ENCODE measurements around the gene TNFAIP2.

The TNFAIP2 gene

DNA sequence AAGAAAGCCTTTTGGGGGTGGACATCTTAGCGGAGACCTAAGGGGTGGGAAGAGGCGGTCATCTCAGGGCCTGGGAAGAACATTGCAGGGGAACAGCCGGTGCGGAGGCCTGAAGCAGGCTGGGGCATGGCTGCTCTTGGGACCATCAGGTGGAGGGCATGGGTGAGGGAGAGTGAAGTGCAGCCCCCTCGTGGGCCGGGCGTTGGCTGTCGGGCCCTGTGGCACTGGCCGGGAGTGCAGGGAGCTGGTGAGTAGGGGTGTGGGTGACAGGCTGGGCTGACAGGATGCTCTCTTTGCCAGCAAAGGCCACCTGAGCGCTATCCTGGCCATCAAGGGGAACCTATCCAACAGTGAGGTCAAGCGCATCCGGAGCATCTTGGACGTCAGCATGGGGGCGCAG lies 11.7 kb downstream of the TNFAIP2 start:
- Histone ChIP-seq H2AFZ (ENCODE audit: low read depth, low read length) (no peak overlapping the region), H3K9me3 (ENCODE audit: low read length) (no peaks in the 10 kb centered on the region), H3K27me3 (ENCODE audit: insufficient read depth, low read length) (peaks cover 39% of the 10 kb centered on the region), H3K4me1 (ENCODE audit: insufficient read depth, low read length) (peaks cover 2% of the 10 kb centered on the region), H3K36me3 (ENCODE audit: insufficient read depth, low read length) (no peaks in the 10 kb centered on the region), H3K4me3 (ENCODE audit: low read length) (no peak overlapping the region)

DNA sequence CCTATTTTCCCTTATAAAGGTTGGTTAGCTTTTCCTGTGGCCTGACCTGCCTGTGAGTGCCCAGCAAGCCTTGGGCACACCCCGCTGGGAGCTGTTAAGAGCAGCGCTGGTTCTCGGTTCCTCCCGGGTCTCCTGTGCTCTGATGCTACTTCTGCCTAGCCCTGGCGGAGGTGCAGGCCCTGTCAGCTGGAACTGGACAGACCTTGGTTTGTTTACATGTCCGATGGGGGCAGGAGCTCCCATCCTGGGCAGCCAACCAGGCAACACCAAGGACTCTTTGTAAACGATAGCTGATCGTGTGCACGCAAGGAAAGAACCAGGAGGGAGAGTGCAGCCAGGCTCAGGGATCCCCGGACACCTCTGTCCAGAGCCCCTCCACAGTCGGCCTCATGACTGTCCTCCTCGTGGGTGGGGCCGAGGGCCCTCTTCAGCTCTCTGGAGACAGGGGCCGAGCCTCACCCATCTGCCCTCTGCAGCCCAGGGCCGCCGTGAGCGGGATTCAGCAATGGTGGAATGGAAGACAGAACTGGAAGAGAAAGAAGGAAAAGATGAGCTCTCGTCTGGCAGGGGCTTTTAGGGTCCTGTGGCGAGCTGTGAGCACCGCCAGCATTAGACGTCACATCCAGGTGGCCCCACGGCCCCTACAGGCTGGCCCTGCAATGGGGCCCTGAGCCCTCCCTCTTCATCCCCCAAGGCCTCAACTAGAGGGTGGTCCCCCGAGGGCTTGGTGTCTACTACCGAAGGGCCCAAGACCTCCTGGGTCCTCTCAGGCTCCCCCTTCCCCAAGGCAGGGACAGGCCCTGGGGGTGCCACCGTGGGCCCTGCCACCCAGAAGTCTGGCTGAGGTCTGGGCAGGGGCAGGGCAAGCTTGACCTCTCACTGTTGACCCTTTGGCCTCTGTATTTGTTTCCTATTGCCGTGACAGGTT lies 12.3 kb downstream of the TNFAIP2 start:
- H3K27me3 ChIP-seq (ENCODE audit: insufficient read depth, low read length), result peaks cover 32% of the 10 kb centered on the region
- H2AFZ ChIP-seq (ENCODE audit: low read depth, low read length), result no peak overlapping the region
- H3K4me3 ChIP-seq (ENCODE audit: low read length), result no peak overlapping the region
- peaks cover 2% of the 10 kb centered on the region for H3K4me1 ChIP-seq (ENCODE audit: insufficient read depth, low read length)
- no peaks in the 10 kb centered on the region for H3K9me3 ChIP-seq (ENCODE audit: low read length)
- no peaks in the 10 kb centered on the region for H3K36me3 ChIP-seq (ENCODE audit: insufficient read depth, low read length)

DNA sequence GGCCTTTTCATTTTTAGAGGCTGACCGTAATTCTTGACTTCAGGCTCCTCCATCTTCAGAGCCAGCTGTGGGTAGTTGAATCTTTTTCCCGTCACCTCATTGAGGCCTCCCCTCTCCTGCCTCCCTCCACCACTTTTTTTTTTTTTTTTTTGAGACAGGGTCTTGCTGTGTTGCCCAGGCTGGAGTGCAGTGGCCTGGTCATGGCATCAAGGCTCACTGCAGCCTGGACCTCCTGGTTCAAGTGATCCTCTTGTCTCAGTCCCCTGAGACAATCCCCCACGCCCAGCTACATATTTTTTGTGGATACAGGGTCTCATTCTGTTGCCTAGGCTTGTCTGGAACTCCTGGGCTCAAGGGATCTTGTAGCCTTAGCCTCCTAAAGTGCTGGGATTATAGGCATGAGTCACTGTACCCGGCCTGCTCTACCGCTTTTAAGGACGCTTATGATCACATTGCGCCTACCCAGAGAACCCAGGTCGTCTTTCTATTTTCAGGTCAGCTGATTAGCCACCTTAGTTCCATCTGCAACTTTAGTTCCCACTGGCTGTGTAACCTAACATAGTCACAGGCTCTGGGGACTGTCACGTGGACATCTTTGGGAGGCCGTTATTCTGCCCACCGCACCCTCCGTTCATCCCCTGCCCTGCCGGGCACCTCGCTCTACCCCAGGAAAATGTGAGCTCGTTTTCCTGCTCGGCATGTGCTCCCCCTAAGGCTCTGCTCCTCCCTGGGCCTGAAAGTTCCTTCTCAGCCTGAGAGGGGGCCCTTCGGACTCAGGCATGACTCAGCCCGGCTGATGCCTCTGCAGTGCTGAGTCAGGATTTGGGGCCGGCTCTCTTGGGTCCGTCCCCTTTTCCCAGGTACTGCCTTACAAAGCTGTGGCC lies 13.4 kb downstream of the TNFAIP2 start:
- Histone ChIP-seq H3K4me1 (ENCODE audit: insufficient read depth, low read length) (peaks cover 2% of the 10 kb centered on the region), H3K4me3 (ENCODE audit: low read length) (no peak overlapping the region), H3K36me3 (ENCODE audit: insufficient read depth, low read length) (no peaks in the 10 kb centered on the region), H3K9me3 (ENCODE audit: low read length) (no peaks in the 10 kb centered on the region), H2AFZ (ENCODE audit: low read depth, low read length) (no peak overlapping the region), H3K27me3 (ENCODE audit: insufficient read depth, low read length) (peaks cover 22% of the 10 kb centered on the region)

DNA sequence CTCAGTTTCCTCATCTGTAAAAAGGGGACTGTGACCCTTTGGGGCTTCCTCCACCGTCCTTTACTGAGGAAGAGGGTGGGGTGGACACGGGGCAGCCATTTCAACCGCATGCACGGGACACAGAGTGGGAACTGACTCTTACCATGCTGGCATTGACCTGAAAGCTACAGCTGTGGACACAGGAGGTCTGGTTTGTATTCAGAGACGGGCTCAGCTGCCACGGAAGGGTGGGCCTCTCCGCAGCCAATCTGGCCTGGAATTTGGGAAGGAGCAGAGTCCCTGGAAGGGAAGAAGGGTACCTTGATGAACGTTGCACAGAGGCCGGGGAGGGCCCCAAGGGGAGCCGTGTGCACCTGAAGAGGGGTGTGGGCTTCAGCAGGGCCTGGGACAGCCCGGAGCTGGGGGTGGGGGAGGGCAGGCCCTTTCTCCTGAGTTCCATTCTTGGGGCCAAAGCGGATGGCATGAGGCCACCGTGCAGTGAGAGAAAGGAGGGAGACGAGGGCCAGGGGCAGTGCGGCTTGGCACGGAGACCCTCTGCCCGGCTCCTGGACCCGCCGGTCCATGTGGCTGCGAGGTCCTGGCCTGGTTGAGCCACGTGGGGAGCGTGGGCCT lies 14.5 kb downstream of the TNFAIP2 start:
- Histone ChIP-seq H2AFZ (ENCODE audit: low read depth, low read length) (no peak overlapping the region), H3K4me1 (ENCODE audit: insufficient read depth, low read length) (peaks cover 2% of the 10 kb centered on the region), H3K4me3 (ENCODE audit: low read length) (no peak overlapping the region), H3K27me3 (ENCODE audit: insufficient read depth, low read length) (peaks cover 22% of the 10 kb centered on the region), H3K36me3 (ENCODE audit: insufficient read depth, low read length) (no peaks in the 10 kb centered on the region), H3K9me3 (ENCODE audit: low read length) (no peaks in the 10 kb centered on the region)

DNA sequence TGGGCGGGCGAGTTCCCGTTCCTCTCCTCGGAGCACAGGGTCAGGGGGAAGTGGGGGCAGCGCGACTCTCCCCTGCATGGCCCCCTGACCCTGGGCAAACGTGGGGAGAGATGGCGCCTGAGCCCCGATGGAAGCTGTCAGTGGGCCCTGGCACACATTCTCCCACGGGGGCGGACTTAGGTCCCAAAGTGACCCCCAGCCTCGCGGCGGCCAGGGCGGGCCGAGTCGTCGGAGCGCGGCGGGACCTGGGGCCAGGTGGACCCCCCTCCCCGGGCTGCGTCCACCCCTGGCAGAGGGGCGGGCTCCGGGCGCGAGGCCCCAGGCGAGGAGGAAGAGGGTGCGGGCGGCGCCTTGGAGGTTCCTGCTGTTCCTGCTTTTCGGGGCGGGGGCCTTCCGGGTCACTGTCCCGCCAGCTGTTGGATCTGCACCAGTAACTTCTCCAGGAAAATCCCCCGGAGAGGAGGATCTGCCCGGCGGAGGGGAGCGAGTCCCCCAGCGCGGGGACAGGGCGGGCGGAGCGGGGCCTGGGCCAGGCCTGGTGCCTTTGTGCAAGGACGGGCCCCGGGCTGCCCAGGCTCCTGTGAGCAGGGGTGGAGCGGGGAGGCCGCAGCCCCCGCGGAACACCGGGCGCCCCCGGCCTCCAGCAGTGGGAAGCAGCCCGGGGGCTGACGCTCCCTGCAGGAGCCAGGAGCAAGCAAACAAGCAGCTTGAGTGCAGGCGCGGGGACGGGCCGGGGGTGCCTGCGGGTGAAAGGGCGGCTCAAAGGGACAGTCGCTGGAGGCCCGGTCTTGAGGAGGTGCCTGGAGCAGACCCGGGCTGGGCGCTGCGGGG lies 15.3 kb downstream of the TNFAIP2 start:
- peaks cover 21% of the 10 kb centered on the region for H3K27me3 ChIP-seq (ENCODE audit: insufficient read depth, low read length)
- no peaks in the 10 kb centered on the region for H3K36me3 ChIP-seq (ENCODE audit: insufficient read depth, low read length)
- H3K9me3 ChIP-seq (ENCODE audit: low read length), result no peaks in the 10 kb centered on the region
- H3K4me3 ChIP-seq (ENCODE audit: low read length), result no peak overlapping the region
- H2AFZ ChIP-seq (ENCODE audit: low read depth, low read length), result peak overlapping the region; percentile 16
- H3K4me1 ChIP-seq (ENCODE audit: insufficient read depth, low read length), result peaks cover 2% of the 10 kb centered on the region

DNA sequence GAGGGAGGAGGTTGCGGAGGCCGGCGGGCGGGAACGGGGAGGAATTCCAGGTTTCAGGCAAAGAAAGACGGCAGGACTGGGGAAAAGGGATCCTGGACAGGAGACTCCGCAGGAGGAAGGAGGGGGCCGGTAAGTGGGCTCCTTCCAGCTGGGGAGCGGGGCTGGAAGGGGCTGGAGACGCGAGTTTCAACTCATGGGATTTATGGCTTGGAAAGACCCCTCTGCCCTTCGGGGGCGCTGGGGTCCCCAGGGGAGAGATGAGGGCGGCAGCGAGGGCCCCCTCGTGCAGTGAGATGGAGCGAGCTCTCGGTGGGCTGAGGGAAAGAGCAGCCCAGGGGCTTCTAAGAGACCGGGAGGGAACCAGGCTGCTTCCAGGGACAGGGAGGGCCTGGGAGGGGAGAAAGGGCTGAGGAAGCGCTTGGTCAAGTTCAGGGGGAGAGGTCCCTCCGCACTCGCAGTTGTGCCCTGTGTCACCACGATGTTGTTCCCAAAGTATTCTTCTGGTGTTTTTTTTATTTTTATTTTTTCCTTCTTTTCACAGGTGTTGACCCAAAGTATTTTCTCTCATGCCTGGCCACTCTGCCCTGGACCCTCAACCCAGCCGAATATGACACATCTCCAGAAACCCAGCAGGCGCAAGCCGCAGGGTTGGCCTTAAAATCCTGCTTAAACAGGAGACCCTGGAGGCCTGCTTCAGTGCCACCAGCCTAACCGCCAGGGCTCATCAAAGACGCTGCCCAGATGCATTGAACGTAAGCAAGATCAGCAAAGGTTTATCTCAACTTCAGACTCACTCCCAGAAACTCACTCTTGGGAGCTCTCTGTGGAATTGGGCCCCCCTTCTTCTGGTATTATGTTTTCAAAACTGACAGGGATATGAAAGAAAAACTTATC lies 16.1 kb downstream of the TNFAIP2 start:
- H3K4me1 ChIP-seq (ENCODE audit: insufficient read depth, low read length), result peaks cover 2% of the 10 kb centered on the region
- no peak overlapping the region for H3K4me3 ChIP-seq (ENCODE audit: low read length)
- no peaks in the 10 kb centered on the region for H3K9me3 ChIP-seq (ENCODE audit: low read length)
- no peaks in the 10 kb centered on the region for H3K36me3 ChIP-seq (ENCODE audit: insufficient read depth, low read length)
- peak overlapping the region; percentile 16 for H2AFZ ChIP-seq (ENCODE audit: low read depth, low read length)
- H3K27me3 ChIP-seq (ENCODE audit: insufficient read depth, low read length), result peaks cover 19% of the 10 kb centered on the region

DNA sequence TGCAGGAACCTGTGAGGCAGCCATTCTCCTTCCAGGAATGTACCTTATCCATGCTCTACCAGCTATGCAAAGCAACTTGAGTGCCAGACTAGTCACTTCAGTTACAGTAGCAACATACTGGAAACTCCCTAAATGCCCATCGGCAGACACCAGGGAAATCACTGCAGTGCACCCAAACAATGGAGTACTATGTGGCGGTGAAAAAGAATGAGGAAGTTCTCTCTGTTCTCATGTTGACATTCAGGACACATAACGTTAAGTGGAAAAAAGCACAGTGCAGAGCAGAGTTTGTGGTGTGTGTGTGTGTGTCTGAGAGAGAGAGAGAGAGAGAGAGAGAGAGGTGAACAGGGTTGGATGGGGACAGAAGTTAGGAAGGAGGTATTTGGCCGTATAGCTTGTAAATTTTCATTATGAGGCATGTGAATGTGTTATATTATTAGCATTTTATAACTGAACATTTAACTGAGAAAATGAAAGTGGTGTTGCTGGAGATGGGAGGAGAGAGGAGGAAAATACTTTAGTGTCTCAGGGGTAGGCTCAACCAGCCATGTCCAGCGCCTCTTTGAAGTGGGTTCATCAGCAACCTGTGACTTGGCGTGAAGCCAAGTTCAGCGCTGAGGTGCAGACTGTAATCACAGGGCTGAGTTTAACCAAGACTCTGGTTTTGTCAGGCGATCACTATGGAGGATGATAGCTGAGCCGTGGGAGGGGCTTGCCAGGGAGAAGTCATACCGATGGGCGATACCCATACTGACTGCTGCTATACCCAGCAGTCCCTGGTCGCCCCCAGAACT lies 17.3 kb downstream of the TNFAIP2 start:
- Histone ChIP-seq H3K9me3 (ENCODE audit: low read length) (no peaks in the 10 kb centered on the region), H3K4me1 (ENCODE audit: insufficient read depth, low read length) (peaks cover 2% of the 10 kb centered on the region), H3K27me3 (ENCODE audit: insufficient read depth, low read length) (peaks cover 19% of the 10 kb centered on the region), H3K36me3 (ENCODE audit: insufficient read depth, low read length) (no peaks in the 10 kb centered on the region), H3K4me3 (ENCODE audit: low read length) (no peak overlapping the region), H2AFZ (ENCODE audit: low read depth, low read length) (no peak overlapping the region)

DNA sequence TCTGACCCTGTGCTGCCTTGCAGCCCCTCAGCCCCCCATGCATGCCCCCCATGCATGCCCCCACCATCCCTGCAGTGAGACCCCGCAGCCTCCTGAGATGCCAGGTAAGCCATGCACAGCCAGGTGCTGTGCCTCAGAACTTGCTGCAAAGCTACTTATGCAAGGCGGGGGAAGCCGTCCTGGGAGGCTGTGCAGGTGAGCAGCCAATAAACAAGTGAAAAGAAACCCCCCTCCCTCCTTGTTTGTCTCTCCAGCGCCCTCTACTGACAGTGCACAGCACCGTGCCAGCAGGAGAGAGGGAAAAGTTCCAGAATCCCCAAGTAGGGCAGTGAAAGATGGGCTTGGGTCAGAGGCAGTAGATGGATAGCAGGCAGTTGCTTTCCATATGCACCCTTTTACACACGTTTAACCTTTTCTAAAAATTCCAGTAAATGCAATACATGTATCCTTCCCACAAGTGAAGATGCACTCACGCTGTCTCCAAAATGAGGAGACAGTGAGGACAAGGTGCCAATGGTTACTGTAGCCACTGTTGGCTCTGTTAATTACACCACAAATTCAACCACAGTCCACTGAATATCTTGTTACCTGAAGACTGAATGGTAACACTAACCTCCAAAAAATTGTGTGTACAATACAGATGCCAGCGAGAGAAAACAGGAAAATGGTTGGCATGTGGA lies 18.0 kb downstream of the TNFAIP2 start:
- no peak overlapping the region for H3K4me3 ChIP-seq (ENCODE audit: low read length)
- H3K27me3 ChIP-seq (ENCODE audit: insufficient read depth, low read length), result peaks cover 19% of the 10 kb centered on the region
- no peaks in the 10 kb centered on the region for H3K9me3 ChIP-seq (ENCODE audit: low read length)
- no peaks in the 10 kb centered on the region for H3K36me3 ChIP-seq (ENCODE audit: insufficient read depth, low read length)
- H2AFZ ChIP-seq (ENCODE audit: low read depth, low read length), result no peak overlapping the region
- H3K4me1 ChIP-seq (ENCODE audit: insufficient read depth, low read length), result peaks cover 2% of the 10 kb centered on the region

DNA sequence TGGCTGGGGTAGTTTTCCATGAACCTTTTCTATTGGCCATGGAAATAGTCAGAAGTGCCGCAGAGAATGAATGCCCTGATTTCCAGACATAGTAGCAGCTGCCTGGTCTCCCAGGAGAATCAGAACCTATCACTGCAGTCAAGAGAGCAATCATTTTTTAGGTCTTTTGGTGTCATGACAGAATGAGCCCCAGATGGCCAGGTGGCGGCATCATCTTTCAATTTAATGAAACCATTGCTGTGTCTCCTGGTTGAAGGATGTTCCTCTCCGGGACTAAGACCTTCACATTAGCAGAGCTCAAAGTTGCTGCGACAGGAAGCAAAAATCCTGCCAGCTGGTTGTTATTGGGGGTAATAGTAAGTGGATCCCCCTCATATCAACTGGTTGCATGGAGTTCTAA lies 18.8 kb downstream of the TNFAIP2 start:
- Histone ChIP-seq H3K36me3 (ENCODE audit: insufficient read depth, low read length) (no peaks in the 10 kb centered on the region), H3K4me1 (ENCODE audit: insufficient read depth, low read length) (peaks cover 2% of the 10 kb centered on the region), H3K9me3 (ENCODE audit: low read length) (no peaks in the 10 kb centered on the region), H3K27me3 (ENCODE audit: insufficient read depth, low read length) (peaks cover 19% of the 10 kb centered on the region), H3K4me3 (ENCODE audit: low read length) (no peak overlapping the region), H2AFZ (ENCODE audit: low read depth, low read length) (no peak overlapping the region)

DNA sequence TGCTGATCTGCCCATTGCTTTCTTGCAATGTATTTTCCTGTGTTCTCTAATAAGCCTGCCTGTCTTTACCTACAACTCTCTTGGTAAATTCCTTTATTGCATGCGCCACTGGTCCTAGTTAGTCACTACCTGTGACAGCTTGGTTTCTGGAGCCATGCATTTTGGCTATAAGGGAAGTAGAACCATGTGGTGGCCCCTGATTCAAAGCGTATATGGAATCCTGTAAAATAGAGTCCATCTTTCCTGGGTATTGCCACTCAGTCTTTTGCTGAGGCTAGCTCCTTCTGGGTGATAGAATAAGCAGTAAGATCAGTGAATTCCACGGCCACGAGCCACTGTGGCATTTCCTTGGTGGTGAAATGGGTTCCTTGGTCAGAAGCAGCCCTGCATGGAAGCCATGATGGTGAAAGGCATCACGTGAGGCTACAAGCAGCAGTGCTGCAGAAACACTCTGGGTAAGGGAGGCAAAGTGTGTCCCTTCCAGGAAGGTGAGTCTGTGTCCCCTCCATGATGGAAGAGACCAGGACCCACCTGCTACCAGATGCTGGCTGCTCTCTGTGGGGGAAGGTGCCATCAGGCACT lies 19.6 kb downstream of the TNFAIP2 start:
- no peak overlapping the region for H3K4me3 ChIP-seq (ENCODE audit: low read length)
- H3K27me3 ChIP-seq (ENCODE audit: insufficient read depth, low read length), result peaks cover 15% of the 10 kb centered on the region
- no peaks in the 10 kb centered on the region for H3K9me3 ChIP-seq (ENCODE audit: low read length)
- no peaks in the 10 kb centered on the region for H3K36me3 ChIP-seq (ENCODE audit: insufficient read depth, low read length)
- peaks cover 2% of the 10 kb centered on the region for H3K4me1 ChIP-seq (ENCODE audit: insufficient read depth, low read length)
- H2AFZ ChIP-seq (ENCODE audit: low read depth, low read length), result no peak overlapping the region
